DMS79 (cell line): ENCODE measurements around the gene RICTOR.
"Not testable (repeated sequence)": the region's sequence is repeated elsewhere in the genome, so short reads cannot be mapped to it uniquely, and the experiment has no call there.

Experiments used
- DNase-seq: peaks from one replicate; lab custom pipeline; 2025; lab: John Stamatoyannopoulos, UW

RICTOR gene

GRCh38 chr5:39055027-39055767 is 19.0 kb downstream of the RICTOR start:
- no peak for DNase-seq

- DNase-seq: no peak
Observed at GRCh38 chr5:39053189-39053588, 21.0 kb downstream of the RICTOR start.

GRCh38 chr5:39052141-39052540 is 22.1 kb downstream of the RICTOR start:
- DNase-seq: no peak

- no peak for DNase-seq
Observed at GRCh38 chr5:39049315-39049714, 24.9 kb downstream of the RICTOR start.

- DNase-seq: no peak
Observed at GRCh38 chr5:39040875-39041274, 33.3 kb downstream of the RICTOR start.

GRCh38 chr5:39034493-39034892 is 39.7 kb downstream of the RICTOR start:
- not testable (repeated sequence) for DNase-seq

GRCh38 chr5:39031041-39031440 is 43.2 kb downstream of the RICTOR start:
- DNase-seq: no peak

- no peak for DNase-seq
Observed at GRCh38 chr5:39025456-39025855, 48.7 kb downstream of the RICTOR start.

- DNase-seq: no peak
Observed at GRCh38 chr5:39024884-39025283, 49.3 kb downstream of the RICTOR start.

GRCh38 chr5:39024005-39024404 is 50.2 kb downstream of the RICTOR start:
- no peak for DNase-seq

- DNase-seq: no peak
Observed at GRCh38 chr5:39023121-39023520, 51.1 kb downstream of the RICTOR start.

- DNase-seq: no peak
Observed at GRCh38 chr5:39022151-39022550, 52.0 kb downstream of the RICTOR start.

- no peak for DNase-seq
Observed at GRCh38 chr5:39021413-39021812, 52.8 kb downstream of the RICTOR start.

- no peak for DNase-seq
Observed at GRCh38 chr5:39020458-39020857, 53.7 kb downstream of the RICTOR start.

GRCh38 chr5:39019254-39019653 is 54.9 kb downstream of the RICTOR start:
- no peak for DNase-seq

GRCh38 chr5:39017504-39017903 is 56.7 kb downstream of the RICTOR start:
- no peak for DNase-seq

GRCh38 chr5:39016587-39017275 is 57.5 kb downstream of the RICTOR start:
- DNase-seq: no peak

GRCh38 chr5:39015743-39016586 is 58.2 kb downstream of the RICTOR start:
- DNase-seq: no peak

- no peak for DNase-seq
Observed at GRCh38 chr5:39014561-39014960, 59.6 kb downstream of the RICTOR start.

- no peak for DNase-seq
Observed at GRCh38 chr5:39013938-39014337, 60.3 kb downstream of the RICTOR start.

GRCh38 chr5:39010958-39011357 is 63.2 kb downstream of the RICTOR start:
- not testable (repeated sequence) for DNase-seq

GRCh38 chr5:39009981-39010380 is 64.2 kb downstream of the RICTOR start:
- DNase-seq: no peak

- DNase-seq: no peak
Observed at GRCh38 chr5:39009280-39009679, 64.9 kb downstream of the RICTOR start.
